CD4-positive, alpha-beta T cell treated with Interleukin-6 for 4 hours (primary cell): ENCODE data around the gene SLC12A2.

Source experiments
- DNase-seq: peaks from one replicate; pipeline ENCODE4 v3.0.0-alpha.2; 2020; ENCODE audit warnings: mixed read lengths

SLC12A2 gene

DNA sequence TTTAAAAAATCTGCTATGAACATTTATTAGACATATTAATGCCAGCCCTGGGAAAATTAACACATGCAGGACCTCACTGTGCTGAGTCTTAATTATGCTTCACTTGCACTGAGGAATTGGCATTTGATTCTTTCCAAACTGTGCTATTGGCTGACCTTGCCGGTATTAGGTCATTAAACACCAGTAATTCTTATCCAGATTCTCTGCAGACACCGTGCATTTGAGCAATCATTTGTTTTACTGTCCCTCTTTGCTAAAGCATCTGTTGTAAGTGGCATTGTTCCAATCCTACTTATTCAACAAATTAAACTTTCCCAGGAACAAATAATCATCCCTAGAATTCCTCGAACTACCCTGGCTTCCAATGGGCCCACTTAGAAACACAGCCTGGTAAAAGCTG, 145.0 kb downstream of the SLC12A2 start:
- DNase-seq: no peak

DNA sequence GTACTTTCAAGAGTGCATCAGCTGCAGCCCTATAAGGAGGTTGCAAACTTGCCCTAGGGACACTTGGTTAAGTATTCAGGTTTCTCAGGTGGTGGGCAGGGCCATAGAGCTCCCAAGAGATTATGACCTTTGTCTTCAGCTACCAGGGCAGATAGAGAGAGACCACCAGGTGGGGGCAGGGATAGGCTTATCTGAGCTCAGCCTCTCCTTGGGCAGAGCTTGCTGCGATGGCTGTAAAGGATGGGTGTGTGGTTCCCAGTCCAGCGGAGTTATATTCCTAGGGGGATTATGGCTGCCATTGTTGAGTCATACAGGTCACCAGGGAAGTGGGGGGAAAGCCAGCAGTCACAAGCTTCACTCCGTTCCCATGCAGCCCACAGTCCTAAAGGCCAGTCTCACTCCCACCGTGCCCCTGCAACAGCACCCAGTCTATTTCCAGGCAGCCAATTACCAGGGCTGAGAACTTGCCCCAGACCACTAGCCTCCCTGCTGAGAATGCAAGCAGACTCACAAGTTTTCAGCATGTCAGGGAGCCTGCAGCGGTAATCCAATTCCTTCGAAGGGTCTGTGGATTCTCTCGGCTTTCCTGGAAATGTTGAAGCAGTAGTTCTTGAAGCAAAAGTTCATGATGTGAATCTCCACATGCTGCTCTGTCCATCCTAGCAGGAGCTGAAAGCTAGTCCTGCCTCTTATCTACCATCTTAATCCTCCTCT, 151.5 kb downstream of the SLC12A2 start:
- DNase-seq: no peak

GRCh38 chr5:128236334-128236733, 152.8 kb downstream of the SLC12A2 start:
- no peak for DNase-seq

GRCh38 chr5:128237000-128237399, 153.4 kb downstream of the SLC12A2 start:
- no peak for DNase-seq

GRCh38 chr5:128237546-128237945, 154.0 kb downstream of the SLC12A2 start:
- no peak for DNase-seq
